Fibroblast of lung (primary cell): Measurements from ENCODE around the gene GAB1.

Experiments
- EZH2 ChIP-seq: IDR thresholded peaks from 2 replicates; pipeline ENCODE4 v1.5.1; 2012; ENCODE audit warnings: low read length, control low read depth, mild to moderate bottlenecking; ENCODE audit errors: missing control alignments
- TF ChIP-seq, protein P1 (sequence below), 2 donors: IDR thresholded peaks in 1 of 2; conservative IDR thresholded peaks in 1 of 2; 1 replicate in 1 of 2; 2 replicates in 1 of 2; pipeline ENCODE4 v1.5.1; 2011 to 2012; ENCODE audit warnings: low read length in 2 of 2, control low read depth in 1 of 2, inconsistent platforms in 1 of 2, low read depth in 1 of 2, mild to moderate bottlenecking in 1 of 2

DNA sequence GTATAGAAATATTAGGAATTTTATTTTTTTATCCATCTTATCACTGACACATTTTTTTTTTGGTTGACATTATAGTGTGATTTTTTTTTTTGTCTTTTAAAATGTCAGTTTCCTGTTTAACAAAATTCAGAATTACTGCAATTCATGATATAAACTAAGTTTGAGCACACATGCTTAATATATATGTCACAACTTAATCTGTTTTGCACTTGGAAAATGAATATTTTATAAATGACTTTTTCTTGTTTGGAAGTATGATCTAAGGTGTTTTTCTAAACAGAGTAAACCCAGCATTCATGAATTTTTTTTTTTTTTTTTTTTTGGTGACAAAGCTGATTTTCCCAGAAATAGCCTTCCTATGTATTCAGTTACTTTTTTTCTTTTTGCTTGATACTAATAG, 179.2 kb downstream of the GAB1 start:
- TF ChIP-seq, protein P1, sequence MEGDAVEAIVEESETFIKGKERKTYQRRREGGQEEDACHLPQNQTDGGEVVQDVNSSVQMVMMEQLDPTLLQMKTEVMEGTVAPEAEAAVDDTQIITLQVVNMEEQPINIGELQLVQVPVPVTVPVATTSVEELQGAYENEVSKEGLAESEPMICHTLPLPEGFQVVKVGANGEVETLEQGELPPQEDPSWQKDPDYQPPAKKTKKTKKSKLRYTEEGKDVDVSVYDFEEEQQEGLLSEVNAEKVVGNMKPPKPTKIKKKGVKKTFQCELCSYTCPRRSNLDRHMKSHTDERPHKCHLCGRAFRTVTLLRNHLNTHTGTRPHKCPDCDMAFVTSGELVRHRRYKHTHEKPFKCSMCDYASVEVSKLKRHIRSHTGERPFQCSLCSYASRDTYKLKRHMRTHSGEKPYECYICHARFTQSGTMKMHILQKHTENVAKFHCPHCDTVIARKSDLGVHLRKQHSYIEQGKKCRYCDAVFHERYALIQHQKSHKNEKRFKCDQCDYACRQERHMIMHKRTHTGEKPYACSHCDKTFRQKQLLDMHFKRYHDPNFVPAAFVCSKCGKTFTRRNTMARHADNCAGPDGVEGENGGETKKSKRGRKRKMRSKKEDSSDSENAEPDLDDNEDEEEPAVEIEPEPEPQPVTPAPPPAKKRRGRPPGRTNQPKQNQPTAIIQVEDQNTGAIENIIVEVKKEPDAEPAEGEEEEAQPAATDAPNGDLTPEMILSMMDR (conservative IDR thresholded peaks at IDR 0.05 in 1 of 2, IDR thresholded peaks at IDR 0.05 in 1 of 2; ENCODE audit: low read depth in 1 of 2, low read length in 2 of 2), result no peak
- no peak for TF ChIP-seq EZH2
